OCI-LY1 (cell line): Measurements from ENCODE around the gene CAPN14.

Experiments
- CTCF ChIP-seq: fragments of 200-600 bp; sonication (generic), shearing (Covaris generic); IDR thresholded peaks from 2 replicates; pipeline ENCODE4 v1.5.1; 2017; ENCODE audit warnings: mild to moderate bottlenecking, antibody characterized with exemption, low read length, moderate library complexity, mixed read lengths
- EZH2 ChIP-seq: fragments of 200-600 bp; sonication (generic), shearing (Covaris generic); IDR thresholded peaks from 2 replicates; pipeline ENCODE4 v1.8.0; 2017; ENCODE audit warnings: borderline replicate concordance, mixed run types, mild to moderate bottlenecking, antibody characterized with exemption, low read length, moderate library complexity, mixed read lengths

GRCh38 chr2:31139671-31140070 lies 77.6 kb downstream of the CAPN14 start:
- TF ChIP-seq CTCF: no peak
- no peak for TF ChIP-seq EZH2
